Measurements from ENCODE around the gene SVOP.

GRCh38 chr12:108949976-108950375 is 70.9 kb downstream of the SVOP start:
- no peak for TF ChIP-seq CTCF (IDR thresholded peaks at IDR 0.05)
- no peak for TF ChIP-seq POLR2A (IDR thresholded peaks at IDR 0.05)
